HL-60/S4 treated with retinoic acid at 250 ng/mL for 4 days and 3 days (cell line): ENCODE data around the gene USP46.

ENCODE experiments used
- in situ Hi-C: fragments of 300-500 bp; cut with MboI; formaldehyde crosslinking; loops from 2 replicates; pipeline ENCODE4 v1.7.0; 2022; ENCODE audit warnings: low sequenced_read_pairs

USP46 gene

GRCh38 chr4:52576961-52577623 lies 82.0 kb downstream of the USP46 start:
- in situ Hi-C loops = no loop called here

- in situ Hi-C loops = no loop called here
Observed at GRCh38 chr4:52576326-52576725, 82.8 kb downstream of the USP46 start.

GRCh38 chr4:52575406-52575805 lies 83.7 kb downstream of the USP46 start:
- in situ Hi-C loops = no loop called here

DNA sequence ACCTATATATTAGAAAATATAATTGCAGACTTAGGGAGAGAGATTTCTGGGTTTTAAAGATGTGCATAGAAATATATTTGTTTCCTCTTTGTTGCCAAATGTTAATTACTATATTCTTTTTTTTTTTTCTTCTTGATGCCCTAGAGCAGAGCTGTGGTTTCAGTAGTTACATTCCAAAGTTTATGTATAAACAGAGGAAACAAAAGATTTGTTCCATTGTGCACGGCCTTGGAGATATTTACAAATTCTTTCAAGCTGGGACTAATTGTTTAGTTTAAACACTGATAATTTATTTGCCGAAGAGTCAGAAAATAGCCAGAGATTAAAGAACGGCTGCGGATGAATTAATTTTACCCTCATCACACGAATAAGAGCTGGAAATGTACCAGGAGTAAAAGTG lies 85.1 kb downstream of the USP46 start:
- in situ Hi-C loops = no loop called here

DNA sequence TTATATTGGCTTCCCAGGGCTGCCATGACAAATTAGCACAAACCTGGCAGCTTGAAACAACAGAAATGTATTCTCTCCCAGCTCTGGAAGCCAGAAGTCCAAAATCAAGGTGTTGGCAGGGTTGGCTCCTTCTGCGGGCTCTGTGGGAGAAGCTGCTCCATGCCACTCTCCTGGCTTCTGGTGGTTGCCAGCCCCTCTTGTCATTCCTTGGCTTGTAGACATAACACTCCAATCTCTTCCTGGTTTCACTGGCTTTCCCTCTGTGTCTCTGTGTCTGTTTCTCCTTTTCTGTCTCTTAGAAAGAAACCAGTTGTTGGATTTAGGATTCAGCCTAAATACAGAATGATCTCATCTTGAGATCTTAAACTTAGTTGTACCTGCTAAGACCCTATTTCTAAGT lies 85.5 kb downstream of the USP46 start:
- in situ Hi-C loops = no loop called here

DNA sequence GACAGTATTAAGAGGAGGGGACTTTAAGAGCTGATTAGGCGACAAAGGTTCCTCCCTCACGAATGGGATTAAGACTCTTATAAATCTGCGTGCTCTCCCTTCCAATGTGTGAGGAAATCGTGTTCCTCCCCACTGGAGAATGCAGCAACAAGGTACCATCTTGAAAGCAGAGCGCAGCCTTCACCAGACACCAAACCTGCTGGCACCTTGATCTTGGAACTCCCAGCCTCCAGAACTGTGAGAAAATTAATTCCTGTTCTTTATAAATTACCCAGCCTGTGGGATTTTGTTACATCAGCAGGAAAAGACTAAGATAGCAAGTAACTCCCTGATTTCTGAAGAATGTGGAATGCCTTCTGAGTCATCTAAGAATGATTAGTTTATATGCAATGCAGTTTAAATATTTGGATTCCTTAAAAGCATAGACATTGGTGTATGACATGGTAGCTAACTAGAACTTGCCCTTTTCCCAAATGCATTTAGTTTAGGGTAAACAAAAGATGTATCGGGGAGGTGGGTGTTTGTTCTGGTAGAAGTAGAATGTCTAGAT lies 86.1 kb downstream of the USP46 start:
- in situ Hi-C loops = no loop called here

GRCh38 chr4:52568351-52568750 lies 90.8 kb downstream of the USP46 start:
- in situ Hi-C loops = no loop called here

DNA sequence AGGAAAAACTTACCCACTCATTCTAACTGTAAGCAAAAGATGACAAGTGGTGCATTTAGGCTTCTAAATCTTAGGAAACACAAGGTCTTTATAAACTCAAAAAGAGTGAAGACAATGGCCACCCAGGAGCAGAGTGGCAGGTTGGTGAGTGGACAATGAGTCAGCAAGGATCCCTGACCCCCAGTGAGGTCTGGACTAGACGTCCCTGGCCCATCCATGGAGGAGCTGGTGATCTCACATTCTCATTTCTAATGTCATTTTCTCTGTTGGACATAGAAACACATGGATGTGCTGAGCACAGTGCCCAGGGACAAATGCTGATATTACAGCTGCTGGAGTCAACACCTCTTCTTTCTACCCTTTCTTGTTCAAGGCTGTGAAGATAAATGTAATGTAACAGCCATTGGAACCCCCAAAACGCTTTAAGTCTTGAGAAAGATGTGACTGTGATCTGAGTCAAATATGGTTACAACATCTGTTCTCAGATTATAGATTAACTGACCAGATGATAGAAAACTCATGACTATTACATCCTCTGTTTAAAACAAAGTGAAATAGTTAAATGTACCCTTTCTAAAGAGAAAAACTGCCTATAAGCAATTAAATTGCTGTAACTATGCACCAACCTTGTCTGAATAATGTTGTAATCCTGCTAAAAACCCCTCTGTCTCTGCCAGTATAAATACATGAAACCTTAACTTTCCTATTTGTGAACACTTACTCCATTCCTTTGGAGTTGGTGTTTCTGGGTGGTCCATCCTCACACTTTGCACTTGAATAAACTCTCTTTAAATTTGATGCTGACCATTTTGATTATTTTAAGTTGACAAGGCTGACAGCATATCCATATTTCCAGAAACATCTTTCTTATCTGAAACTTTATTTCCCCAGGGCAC lies 92.7 kb downstream of the USP46 start:
- in situ Hi-C loops = no loop called here

GRCh38 chr4:52560844-52561280 lies 98.2 kb downstream of the USP46 start:
- in situ Hi-C loops = no loop called here

- in situ Hi-C loops = no loop called here
Observed at GRCh38 chr4:52555356-52555716, 103.8 kb downstream of the USP46 start.

GRCh38 chr4:52554612-52555355 lies 104.3 kb downstream of the USP46 start:
- in situ Hi-C loops = no loop called here

DNA sequence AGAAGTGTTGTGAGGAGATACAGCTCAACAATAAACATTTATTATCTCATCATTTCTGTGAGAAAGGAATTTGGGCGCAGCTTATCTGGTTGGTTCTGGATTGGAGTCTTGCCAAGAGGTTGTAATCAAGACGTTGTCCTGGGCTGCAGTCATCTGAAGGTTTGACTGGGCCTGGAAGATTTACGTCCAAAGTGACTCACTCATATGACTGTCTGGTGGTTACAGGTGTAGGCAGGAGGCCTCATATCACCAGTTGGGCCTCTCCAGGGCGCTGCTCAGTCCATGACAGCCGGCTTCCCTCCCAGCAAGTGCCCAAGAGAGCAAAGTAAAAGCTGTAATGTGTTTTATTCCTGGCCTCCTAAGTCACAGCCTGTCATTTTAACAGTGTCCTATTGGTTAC lies 106.3 kb downstream of the USP46 start:
- in situ Hi-C loops = no loop called here

GRCh38 chr4:52551487-52551886 lies 107.6 kb downstream of the USP46 start:
- in situ Hi-C loops = no loop called here

DNA sequence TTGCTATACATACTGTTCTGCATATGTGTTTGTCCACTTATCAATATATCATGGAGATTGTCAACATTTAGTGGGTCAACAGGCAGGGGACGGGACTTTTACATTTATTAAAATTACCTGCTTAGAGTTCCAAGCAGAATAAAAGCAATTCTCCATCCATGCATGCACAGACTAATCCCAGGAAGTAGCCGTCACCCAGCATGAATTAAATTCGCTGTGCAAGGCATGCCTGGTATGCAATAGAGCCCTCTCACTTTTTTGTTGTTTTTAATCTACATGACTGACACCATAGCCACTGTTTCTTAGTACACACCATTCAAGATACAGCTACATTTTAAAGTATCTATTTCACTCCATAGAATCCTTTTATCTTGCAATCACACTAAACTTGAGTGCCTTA lies 108.9 kb downstream of the USP46 start:
- in situ Hi-C loops = no loop called here

DNA sequence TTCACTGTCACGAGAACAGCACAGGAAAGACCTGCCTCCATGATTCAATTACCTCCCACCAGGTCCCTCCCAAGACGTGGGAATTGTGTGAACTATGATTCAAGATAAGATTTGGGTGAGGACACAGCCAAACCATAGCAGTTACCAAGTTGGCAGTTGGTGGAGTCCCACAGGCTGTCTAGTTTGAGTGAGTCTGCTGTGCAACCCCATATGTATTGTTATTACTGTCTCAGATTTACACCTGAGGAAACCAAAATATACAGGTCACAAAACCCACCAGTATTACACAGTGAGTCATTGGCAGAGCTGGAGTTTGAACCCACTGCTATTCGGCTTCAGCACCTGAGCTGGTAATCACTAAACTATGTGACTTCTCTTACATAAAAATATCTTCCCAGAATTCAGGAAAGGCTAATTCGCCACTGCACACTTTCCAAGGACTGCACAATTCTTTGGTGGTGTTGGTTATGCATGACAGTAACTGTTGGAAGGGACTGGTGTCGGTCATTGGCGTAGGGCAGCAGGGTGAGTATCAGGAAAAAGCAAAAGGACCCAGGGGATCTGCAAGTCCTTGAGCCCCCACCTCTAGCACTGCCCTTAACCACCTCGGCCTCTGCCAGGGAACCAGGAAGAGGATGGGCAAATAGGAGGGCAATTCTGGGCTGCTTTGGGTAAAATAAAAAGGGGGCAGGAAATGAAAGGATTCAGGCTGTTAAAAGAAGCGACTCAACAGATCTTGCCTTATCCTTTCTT lies 110.1 kb downstream of the USP46 start:
- in situ Hi-C loops = loop anchor here (25.0 kb wide), 1 partner anchor 438 kb away; no protein-coding TSS in a partner anchor

- in situ Hi-C loops = loop anchor here (25.0 kb wide), 1 partner anchor 441 kb away; no protein-coding TSS in a partner anchor
Observed at GRCh38 chr4:52546449-52546848, 112.7 kb downstream of the USP46 start.

GRCh38 chr4:52545099-52546069 lies 113.7 kb downstream of the USP46 start:
- in situ Hi-C loops = loop anchor here (25.0 kb wide), 1 partner anchor 442 kb away; no protein-coding TSS in a partner anchor
